ENCODE results near the gene ZHX3. TPM values are rescaled to one million over a fixed set of nuclear protein-coding genes. Genes with fewer than 3 reads are reported as not detected.

ZHX3 gene
- total RNA-seq, 1 experiment from 2014 or later = 24.6 TPM

GRCh38 chr20:41178495-41178894 lies 139.0 kb downstream of the ZHX3 start:
- no peak overlapping the region for H3K4me3 ChIP-seq (ENCODE audit: low read depth, low read length)
- no peak for DNase-seq
- no TSS peak for BruUV-seq (replicated peaks)
- H3K9me3 Mint-ChIP-seq (ENCODE audit: unreplicated experiment) = no peaks in the 10 kb centered on the region
- no peaks in the 10 kb centered on the region for H3K4me1 Mint-ChIP-seq (ENCODE audit: low read depth, unreplicated experiment)
- POLR2A ChIA-PET = no interaction called here
- peaks cover 80% of the 10 kb centered on the region for H3K36me3 Mint-ChIP-seq (ENCODE audit: insufficient read depth, unreplicated experiment)
- no peaks in the 10 kb centered on the region for H3K9me3 ChIP-seq
- no peak for TF ChIP-seq CTCF (IDR thresholded peaks at IDR 0.05; ENCODE audit: insufficient read depth in 1 of 2, low read depth in 1 of 2, low read length in 1 of 2, severe bottlenecking in 1 of 2, unreplicated experiment in 1 of 2)
- intact Hi-C loops (cut with micrococcal nuclease; ENCODE audit: unreplicated experiment) = no loop called here
- CTCF ChIA-PET = no interaction called here
- H3K27me3 Mint-ChIP-seq (ENCODE audit: insufficient read depth, unreplicated experiment) = no peaks in the 10 kb centered on the region
- no peaks in the 10 kb centered on the region for H3K4me1 ChIP-seq
- peaks cover 14% of the 10 kb centered on the region for H3K36me3 ChIP-seq (ENCODE audit: control insufficient read depth, insufficient read depth, low read length)
- peak overlapping the region; percentile 16 for H3K27ac Mint-ChIP-seq (ENCODE audit: unreplicated experiment)
- no peak overlapping the region for H3K4me3 Mint-ChIP-seq (ENCODE audit: unreplicated experiment)
- H3K27me3 ChIP-seq (replicated peaks; ENCODE audit: control insufficient read depth, insufficient read depth, low read length) = no peaks in the 10 kb centered on the region

- no peak for TF ChIP-seq CTCF (IDR thresholded peaks at IDR 0.05; ENCODE audit: insufficient read depth in 1 of 2, low read depth in 1 of 2, low read length in 1 of 2, severe bottlenecking in 1 of 2, unreplicated experiment in 1 of 2)
- Histone ChIP-seq H3K4me3 (ENCODE audit: low read depth, low read length) (no peak overlapping the region), H3K36me3 (ENCODE audit: control insufficient read depth, insufficient read depth, low read length) (peaks cover 17% of the 10 kb centered on the region), H3K27me3 (replicated peaks; ENCODE audit: control insufficient read depth, insufficient read depth, low read length) (no peaks in the 10 kb centered on the region), H3K9me3 (no peaks in the 10 kb centered on the region), H3K4me1 (no peaks in the 10 kb centered on the region)
- ChIA-PET CTCF (interaction anchor here (1.0 kb wide), 2 partner anchors 55 to 163 kb away, joined by 4 to 5 read pairs; partner anchors contain the start of gene LPIN3), POLR2A (no interaction called here)
- BruUV-seq (replicated peaks) = no TSS peak
- H3K4me3 Mint-ChIP-seq (ENCODE audit: unreplicated experiment) = no peak overlapping the region
- no peaks in the 10 kb centered on the region for H3K9me3 Mint-ChIP-seq (ENCODE audit: unreplicated experiment)
- H3K4me1 Mint-ChIP-seq (ENCODE audit: low read depth, unreplicated experiment) = no peaks in the 10 kb centered on the region
- no peaks in the 10 kb centered on the region for H3K27me3 Mint-ChIP-seq (ENCODE audit: insufficient read depth, unreplicated experiment)
- no peak overlapping the region for H3K27ac Mint-ChIP-seq (ENCODE audit: unreplicated experiment)
- H3K36me3 Mint-ChIP-seq (ENCODE audit: insufficient read depth, unreplicated experiment) = peaks cover 85% of the 10 kb centered on the region
- peak in 1 of 2 experiments; percentile 36 for DNase-seq
- intact Hi-C loops (cut with micrococcal nuclease; ENCODE audit: unreplicated experiment) = no loop called here
Observed at GRCh38 chr20:41177636-41178035, 139.9 kb downstream of the ZHX3 start.

- no peaks in the 10 kb centered on the region for H3K9me3 Mint-ChIP-seq (ENCODE audit: unreplicated experiment)
- no peaks in the 10 kb centered on the region for H3K4me1 ChIP-seq
- TF ChIP-seq CTCF (IDR thresholded peaks at IDR 0.05; ENCODE audit: insufficient read depth in 1 of 2, low read depth in 1 of 2, low read length in 1 of 2, severe bottlenecking in 1 of 2, unreplicated experiment in 1 of 2) = no peak
- ChIA-PET POLR2A (no interaction called here), CTCF (interaction anchor here (1.0 kb wide), 2 partner anchors 56 to 164 kb away, joined by 4 to 5 read pairs; partner anchors contain the start of gene LPIN3)
- H3K36me3 ChIP-seq (ENCODE audit: control insufficient read depth, insufficient read depth, low read length) = peaks cover 19% of the 10 kb centered on the region
- H3K27me3 ChIP-seq (replicated peaks; ENCODE audit: control insufficient read depth, insufficient read depth, low read length) = no peaks in the 10 kb centered on the region
- H3K27ac Mint-ChIP-seq (ENCODE audit: unreplicated experiment) = no peak overlapping the region
- intact Hi-C loops (cut with micrococcal nuclease; ENCODE audit: unreplicated experiment) = no loop called here
- no peak overlapping the region for H3K4me3 ChIP-seq (ENCODE audit: low read depth, low read length)
- H3K27me3 Mint-ChIP-seq (ENCODE audit: insufficient read depth, unreplicated experiment) = no peaks in the 10 kb centered on the region
- H3K9me3 ChIP-seq = no peaks in the 10 kb centered on the region
- no TSS peak for BruUV-seq (replicated peaks)
- no peaks in the 10 kb centered on the region for H3K4me1 Mint-ChIP-seq (ENCODE audit: low read depth, unreplicated experiment)
- peaks cover 86% of the 10 kb centered on the region for H3K36me3 Mint-ChIP-seq (ENCODE audit: insufficient read depth, unreplicated experiment)
- DNase-seq = no peak
- H3K4me3 Mint-ChIP-seq (ENCODE audit: unreplicated experiment) = no peak overlapping the region
Observed at GRCh38 chr20:41176711-41177552, 140.6 kb downstream of the ZHX3 start.
